Astrocyte (in vitro differentiated cells and primary cell): ENCODE data around the gene TICRR.

Source experiments
- CTCF ChIP-seq: IDR thresholded peaks from 2 replicates; pipeline ENCODE4 v1.5.1; 2011; ENCODE audit warnings: low read depth, mild to moderate bottlenecking, inconsistent platforms, low read length, moderate library complexity; ENCODE audit not compliant: insufficient read depth
- EZH2 ChIP-seq: IDR thresholded peaks from 2 replicates; pipeline ENCODE4 v1.6.1; 2012; ENCODE audit warnings: mild to moderate bottlenecking, low read length, inconsistent platforms; ENCODE audit not compliant: insufficient read depth

- TF ChIP-seq CTCF = no peak
- no peak for TF ChIP-seq EZH2
Observed at GRCh38 chr15:89566181-89566580, 9.1 kb upstream of the TICRR start.
